Peyer's patch (tissue), 4 donors: ENCODE results near the gene RAB13. TPM values are rescaled to one million over a fixed set of nuclear protein-coding genes. Genes with fewer than 3 reads are reported as not detected.

Experiments used
- DNase-seq, 3 donors: peaks; one replicate each; pipeline ENCODE4 v3.0.0-alpha.2; 2017 to 2019
- H3K27ac ChIP-seq, 4 donors: fragments of 200-600 bp; sonication (generic); one replicate each; pipeline ENCODE4 v1.5.1; 2016 to 2019
- H3K27me3 ChIP-seq, 2 donors: fragments of 200-600 bp; sonication (generic); one replicate each; pipeline ENCODE4 v1.5.1; 2019
- H3K36me3 ChIP-seq, 3 donors: fragments of 200-600 bp; sonication (generic); one replicate each; pipeline ENCODE4 v1.5.1; 2016 to 2019
- H3K4me1 ChIP-seq, 4 donors: fragments of 200-600 bp; sonication (generic); one replicate each; pipeline ENCODE4 v1.5.1; 2016 to 2019
- H3K4me3 ChIP-seq, 4 donors: fragments of 200-600 bp; sonication (generic); 1 replicate in 3 of 4; 2 replicates in 1 of 4; pipeline ENCODE4 v1.5.1; 2016 to 2019; ENCODE audit warnings: mild to moderate bottlenecking in 1 of 4
- H3K9me3 ChIP-seq, 4 donors: fragments of 200-600 bp; sonication (generic); one replicate each; pipeline ENCODE4 v1.5.1; 2016 to 2019; ENCODE audit warnings: mild to moderate bottlenecking in 1 of 4
- CTCF ChIP-seq, 6 experiments: fragments of 450-650 bp in 4 of 6; fragments of 200-600 bp in 2 of 6; sonication (generic) in 1 of 6; IDR thresholded peaks; one replicate each; pipeline ENCODE4 v1.5.1; 2017 to 2019; ENCODE audit warnings: antibody characterized with exemption in 6 of 6, mild to moderate bottlenecking in 3 of 6, moderate library complexity in 1 of 6
- POLR2A ChIP-seq, 2 donors: fragments of 450-650 bp; IDR thresholded peaks; one replicate each; pipeline ENCODE4 v1.5.1; 2017; ENCODE audit warnings: antibody characterized with exemption in 2 of 2, mild to moderate bottlenecking in 2 of 2, moderate library complexity in 2 of 2
- total RNA-seq, 4 donors: library from RNA; depleted of rRNA; stranded (reverse); fragments of >200 nt; gene quantifications; one replicate each; pipeline ENCODE4 v1.1.0, GENCODE V29; 2016

RAB13 gene
- total RNA-seq, 4 donors from 2014 or later, result 15.1 to 51.2 (median 15.8) TPM

DNA sequence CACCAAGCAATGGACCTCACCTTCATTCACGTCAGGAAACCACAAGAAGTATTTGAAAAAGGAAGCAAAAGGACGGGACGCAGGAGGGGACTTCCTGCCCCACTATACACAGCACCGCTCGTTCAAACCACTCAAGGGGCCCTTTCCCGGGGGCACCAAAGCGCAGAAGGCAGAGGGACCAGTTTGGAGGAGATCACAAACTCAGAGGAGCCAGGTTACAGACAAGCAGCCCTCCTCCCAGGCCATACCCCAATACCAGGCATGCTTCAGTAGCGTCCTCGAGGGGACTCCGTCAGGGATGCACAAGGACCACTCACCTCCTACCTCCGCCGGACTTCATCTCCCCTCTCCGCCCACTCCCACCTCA, 28.4 kb downstream of the RAB13 start:
- DNase-seq, result peak in 2 of 3 donors; percentile 63 to 76

DNA sequence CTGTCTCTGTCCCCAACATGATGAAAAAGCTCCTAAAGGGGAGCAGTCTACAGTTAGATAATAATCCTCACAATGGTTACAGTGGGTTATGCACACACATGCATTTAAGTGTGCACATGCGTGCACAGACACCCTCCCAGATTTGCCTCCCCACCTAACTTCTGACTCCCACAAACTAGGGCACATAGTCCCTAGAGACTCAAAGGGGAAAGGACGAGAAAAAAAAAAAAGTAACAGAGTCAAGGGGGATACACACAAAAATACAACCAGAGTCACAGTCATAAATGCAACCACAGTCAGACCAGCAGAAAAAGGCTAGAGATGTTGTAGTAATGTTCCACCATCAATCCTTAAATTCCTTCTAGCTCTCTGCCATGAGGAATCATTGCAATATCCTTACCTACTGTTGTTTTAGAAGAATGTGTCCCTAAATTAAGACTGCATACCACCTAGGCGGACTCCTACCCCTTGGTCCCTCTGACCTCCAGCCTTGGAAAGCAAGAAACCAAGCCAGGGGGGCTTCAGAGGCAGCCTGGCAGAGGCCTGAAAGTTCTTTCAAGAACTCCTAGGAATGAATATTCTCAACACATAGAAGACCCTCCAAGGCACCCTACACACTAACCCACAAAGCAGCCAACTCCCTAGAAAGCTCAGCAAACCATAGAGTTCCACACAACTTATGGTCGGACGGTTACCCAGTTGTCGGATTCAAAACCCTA, 29.0 kb downstream of the RAB13 start:
- no peaks in the 10 kb centered on the region for H3K9me3 ChIP-seq
- H3K27ac ChIP-seq, result peak overlapping the region; percentile 90 to 100 (median 92)
- no peaks in the 10 kb centered on the region for H3K27me3 ChIP-seq
- TF ChIP-seq CTCF (IDR thresholded peaks at IDR 0.05) (no peak), POLR2A (IDR thresholded peaks at IDR 0.05) (no peak)
- DNase-seq, result no peak
- H3K4me1 ChIP-seq, result peaks cover 0 to 29% (median 13%) of the 10 kb centered on the region in 4 donors
- H3K36me3 ChIP-seq, result peaks cover 0 to 43% (median 0%) of the 10 kb centered on the region in 3 donors
- peak overlapping the region; percentile 63 to 97 (median 86) for H3K4me3 ChIP-seq

More for the DNA sequence above, 28.4 kb downstream of the RAB13 start:
- no peak for TF ChIP-seq CTCF (IDR thresholded peaks at IDR 0.05)
- TF ChIP-seq POLR2A (IDR thresholded peaks at IDR 0.05), result no peak
- no peaks in the 10 kb centered on the region for H3K27me3 ChIP-seq
- H3K4me1 ChIP-seq, result peaks cover 0 to 35% (median 17%) of the 10 kb centered on the region in 4 donors
- H3K36me3 ChIP-seq, result peaks cover 0 to 37% (median 0%) of the 10 kb centered on the region in 3 donors
- H3K27ac ChIP-seq, result peak overlapping the region; percentile 90 to 100 (median 92)
- no peaks in the 10 kb centered on the region for H3K9me3 ChIP-seq
- H3K4me3 ChIP-seq, result peak overlapping the region; percentile 63 to 97 (median 86)

DNA sequence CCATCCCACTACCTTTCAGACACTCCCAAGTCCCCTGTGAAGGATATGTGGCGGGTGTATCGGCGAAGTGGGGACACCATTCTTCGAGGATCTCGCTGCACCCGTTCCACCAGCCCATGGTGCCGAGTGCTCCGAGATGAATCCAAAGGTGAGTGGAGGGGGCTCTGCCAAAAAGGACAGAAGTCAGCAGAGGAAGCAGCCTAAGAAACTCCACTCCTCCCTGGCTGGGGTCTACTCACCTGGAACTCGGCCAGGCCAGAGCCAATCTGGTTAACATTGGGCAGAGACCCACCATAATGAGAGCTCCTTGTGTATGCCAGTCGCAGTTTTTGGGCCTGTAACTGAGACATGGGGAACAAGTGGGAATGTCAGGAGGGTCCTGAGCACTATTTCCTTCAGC, 31.3 kb downstream of the RAB13 start:
- peaks cover 0 to 26% (median 12%) of the 10 kb centered on the region in 4 donors for H3K4me1 ChIP-seq
- no peak overlapping the region for H3K27ac ChIP-seq
- no peaks in the 10 kb centered on the region for H3K9me3 ChIP-seq
- no peak for TF ChIP-seq POLR2A (IDR thresholded peaks at IDR 0.05)
- no peak for TF ChIP-seq CTCF (IDR thresholded peaks at IDR 0.05)
- no peaks in the 10 kb centered on the region for H3K27me3 ChIP-seq
- peaks cover 0 to 56% (median 0%) of the 10 kb centered on the region in 3 donors for H3K36me3 ChIP-seq
- DNase-seq, result peak in 1 of 3 donors; percentile 30
- H3K4me3 ChIP-seq, result no peak overlapping the region

- Histone ChIP-seq H3K4me3 (no peak overlapping the region), H3K9me3 (no peaks in the 10 kb centered on the region), H3K36me3 (peaks cover 0 to 61% (median 0%) of the 10 kb centered on the region in 3 donors), H3K27ac (no peak overlapping the region), H3K27me3 (no peaks in the 10 kb centered on the region), H3K4me1 (peaks cover 0 to 21% (median 12%) of the 10 kb centered on the region in 4 donors)
- TF ChIP-seq CTCF (IDR thresholded peaks at IDR 0.05) (no peak), POLR2A (IDR thresholded peaks at IDR 0.05) (no peak)
- no peak for DNase-seq
These were observed 32.2 kb downstream of the RAB13 start for GRCh38 chr1:153953859-153954365.

DNA sequence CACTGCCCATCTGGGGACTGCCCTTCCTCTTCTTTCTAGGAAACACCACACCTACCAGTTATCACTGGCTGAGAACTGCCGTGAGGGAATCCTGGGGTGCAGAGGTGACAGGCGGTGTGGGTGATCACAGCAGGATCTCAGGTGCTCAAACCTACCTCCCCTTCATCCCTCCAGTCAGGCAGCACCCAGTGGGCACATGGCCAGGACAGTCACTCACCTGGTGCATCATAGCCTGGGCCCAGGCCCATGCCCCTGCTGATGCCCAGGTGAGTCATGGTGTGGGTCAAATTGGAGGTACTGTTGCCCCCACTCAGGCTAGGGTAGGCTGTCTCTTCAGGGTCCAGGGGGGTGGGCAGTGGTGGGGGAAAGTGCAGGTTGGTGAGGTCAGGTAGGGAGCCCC, 34.3 kb downstream of the RAB13 start:
- H3K4me1 ChIP-seq, result peaks cover 0 to 15% (median 10%) of the 10 kb centered on the region in 4 donors
- H3K36me3 ChIP-seq, result peaks cover 0 to 78% (median 0%) of the 10 kb centered on the region in 3 donors
- H3K4me3 ChIP-seq, result no peak overlapping the region
- H3K27me3 ChIP-seq, result no peaks in the 10 kb centered on the region
- no peak for TF ChIP-seq CTCF (IDR thresholded peaks at IDR 0.05)
- H3K27ac ChIP-seq, result no peak overlapping the region
- no peak for DNase-seq
- no peaks in the 10 kb centered on the region for H3K9me3 ChIP-seq
